GM19193 (cell line): ENCODE data around the gene RELA.

Experiments
- POLR2A ChIP-seq: IDR thresholded peaks from 4 replicates; pipeline ENCODE4 v1.6.1; 2011; ENCODE audit not compliant: insufficient read depth, insufficient read length; ENCODE audit errors: extremely low read depth

The RELA gene

GRCh38 chr11:65651589-65652510 lies 10.9 kb downstream of the RELA start:
- no peak for TF ChIP-seq POLR2A

DNA sequence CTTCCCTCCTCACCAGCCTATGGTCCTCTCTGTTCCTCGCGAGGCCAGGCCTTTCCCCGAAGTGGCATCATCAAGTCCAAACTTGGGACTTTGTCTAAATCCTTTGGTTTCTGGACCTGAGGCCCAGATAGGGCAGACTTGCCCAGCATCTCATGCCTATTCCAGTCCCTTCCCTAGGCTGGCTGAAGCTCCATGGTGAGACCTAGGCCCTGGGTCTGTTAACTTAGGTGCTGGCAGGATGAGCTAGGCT lies 11.5 kb downstream of the RELA start:
- no peak for TF ChIP-seq POLR2A

DNA sequence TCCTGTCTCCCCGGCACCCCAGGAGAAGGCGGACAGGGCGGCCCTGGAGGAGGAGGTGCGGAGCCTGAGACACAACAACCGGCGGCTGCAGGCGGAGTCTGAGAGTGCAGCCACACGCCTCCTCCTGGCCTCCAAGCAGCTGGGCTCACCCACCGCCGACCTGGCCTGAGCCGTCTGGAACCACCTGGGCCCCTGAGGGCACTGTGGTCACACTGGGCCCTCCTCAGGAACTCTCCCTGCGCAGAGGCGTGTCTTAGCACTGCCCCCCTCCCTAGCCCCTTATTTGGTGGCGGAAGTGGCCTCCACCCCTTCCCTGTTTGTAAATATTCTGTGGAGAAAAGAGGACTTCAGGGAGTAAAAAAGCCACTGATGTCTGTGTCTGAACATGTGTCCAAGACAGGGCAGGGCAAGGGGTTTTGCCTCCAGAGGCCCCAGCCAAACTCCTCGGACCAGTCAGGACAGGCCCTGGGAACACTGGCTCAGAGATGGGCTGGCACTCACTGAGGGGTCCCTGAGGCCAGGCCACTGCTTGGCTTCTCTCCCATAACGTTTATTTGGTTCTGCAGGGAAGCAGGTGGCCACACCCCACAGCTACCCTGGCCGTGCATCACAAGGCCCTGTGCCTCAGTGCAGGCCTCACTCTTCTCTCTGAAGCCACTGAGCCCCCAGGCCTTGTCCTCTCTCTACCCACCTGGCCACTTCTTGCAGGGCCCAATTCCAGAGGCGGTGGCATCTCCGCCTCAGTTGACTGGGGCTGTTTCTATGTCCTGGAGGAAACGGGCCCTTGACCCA lies 12.0 kb downstream of the RELA start:
- no peak for TF ChIP-seq POLR2A

GRCh38 chr11:65649656-65650546 lies 12.8 kb downstream of the RELA start:
- TF ChIP-seq POLR2A = no peak

DNA sequence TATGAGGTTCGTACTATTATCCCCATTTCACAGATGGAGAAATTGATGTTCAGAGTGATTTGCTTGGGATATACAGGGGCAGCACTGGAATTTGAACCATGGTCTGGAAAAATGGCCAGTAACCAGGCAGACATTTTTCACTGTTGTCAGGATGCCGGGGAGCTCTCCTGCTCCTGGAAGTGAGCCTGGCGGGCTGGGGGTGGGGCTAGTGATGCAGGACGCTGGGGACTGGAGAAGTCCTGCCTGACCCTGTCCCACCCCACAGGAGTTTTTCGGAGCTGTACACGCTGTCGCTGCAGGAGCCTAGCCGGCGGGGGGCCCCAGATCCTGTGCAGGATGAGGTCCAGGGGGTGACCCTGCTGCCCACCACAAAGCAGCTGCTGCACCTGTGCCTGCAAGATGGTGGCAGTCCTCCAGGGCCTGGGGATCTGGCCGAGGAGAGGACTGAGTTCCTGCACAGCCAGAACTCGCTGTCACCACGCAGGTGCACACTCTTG lies 13.7 kb downstream of the RELA start:
- TF ChIP-seq POLR2A = no peak

- no peak for TF ChIP-seq POLR2A
These were observed 15.6 kb downstream of the RELA start for GRCh38 chr11:65646958-65647701.

DNA sequence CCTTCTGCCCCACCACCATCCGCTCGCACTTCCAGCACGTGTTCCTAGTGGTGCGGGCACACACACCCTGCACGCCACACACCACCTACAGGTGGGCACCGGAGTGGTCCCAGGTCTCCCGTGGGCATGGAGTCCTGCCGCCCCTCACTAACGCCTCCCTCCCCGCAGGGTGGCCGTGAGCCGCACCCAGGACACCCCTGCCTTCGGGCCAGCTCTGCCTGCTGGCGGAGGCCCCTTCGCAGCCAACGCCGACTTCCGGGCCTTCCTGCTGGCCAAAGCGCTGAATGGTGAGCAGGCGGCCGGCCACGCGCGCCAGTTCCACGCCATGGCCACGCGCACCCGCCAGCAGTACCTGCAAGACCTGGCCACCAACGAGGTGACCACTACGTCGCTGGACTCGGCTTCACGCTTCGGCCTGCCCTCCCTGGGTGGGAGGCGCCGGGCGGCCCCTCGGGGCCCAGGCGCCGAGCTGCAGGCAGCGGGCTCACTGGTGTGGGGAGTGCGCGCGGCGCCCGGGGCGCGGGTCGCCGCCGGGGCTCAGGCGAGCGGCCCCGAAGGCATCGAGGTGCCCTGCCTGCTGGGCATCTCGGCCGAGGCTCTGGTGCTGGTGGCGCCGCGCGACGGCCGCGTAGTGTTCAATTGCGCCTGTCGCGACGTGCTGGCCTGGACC lies 16.3 kb downstream of the RELA start:
- TF ChIP-seq POLR2A = no peak

DNA sequence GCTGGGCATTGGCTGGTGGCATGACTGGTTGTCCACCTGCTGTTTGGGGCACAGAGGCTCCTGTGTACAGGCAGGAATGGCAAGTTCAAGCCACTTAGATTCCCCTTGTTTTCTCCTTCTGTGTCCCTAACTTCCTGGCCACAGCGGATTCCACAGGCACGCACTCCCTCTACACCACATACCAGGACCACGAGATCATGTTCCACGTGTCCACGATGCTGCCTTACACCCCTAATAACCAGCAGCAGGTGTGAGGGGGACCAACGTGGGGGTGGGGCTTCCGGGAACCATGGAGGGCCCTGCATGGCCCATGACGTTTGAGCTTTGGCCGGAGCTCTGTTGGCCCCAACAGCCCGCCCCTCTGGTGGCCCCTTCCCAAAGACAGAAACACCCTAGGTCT lies 17.0 kb downstream of the RELA start:
- TF ChIP-seq POLR2A = no peak

DNA sequence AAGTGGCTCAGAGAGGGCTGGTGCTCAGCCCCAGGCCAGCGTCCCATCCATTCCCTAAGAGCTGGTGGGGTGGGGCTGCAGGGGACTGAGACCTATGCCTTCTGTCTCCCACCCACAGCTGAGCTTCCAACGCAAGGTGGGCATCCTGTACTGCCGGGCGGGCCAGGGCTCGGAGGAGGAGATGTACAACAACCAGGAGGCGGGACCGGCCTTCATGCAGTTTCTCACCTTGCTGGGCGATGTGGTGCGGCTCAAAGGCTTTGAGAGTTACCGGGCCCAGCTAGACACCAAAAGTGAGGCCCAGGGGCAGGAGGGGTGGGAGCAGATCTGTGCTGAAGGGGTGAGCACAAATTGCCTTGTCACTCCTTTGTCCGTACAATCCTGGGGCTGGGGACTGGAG lies 17.9 kb downstream of the RELA start:
- no peak for TF ChIP-seq POLR2A

GRCh38 chr11:65643971-65644370 lies 18.7 kb downstream of the RELA start:
- no peak for TF ChIP-seq POLR2A

GRCh38 chr11:65642014-65642671 lies 20.6 kb downstream of the RELA start:
- TF ChIP-seq POLR2A = no peak

DNA sequence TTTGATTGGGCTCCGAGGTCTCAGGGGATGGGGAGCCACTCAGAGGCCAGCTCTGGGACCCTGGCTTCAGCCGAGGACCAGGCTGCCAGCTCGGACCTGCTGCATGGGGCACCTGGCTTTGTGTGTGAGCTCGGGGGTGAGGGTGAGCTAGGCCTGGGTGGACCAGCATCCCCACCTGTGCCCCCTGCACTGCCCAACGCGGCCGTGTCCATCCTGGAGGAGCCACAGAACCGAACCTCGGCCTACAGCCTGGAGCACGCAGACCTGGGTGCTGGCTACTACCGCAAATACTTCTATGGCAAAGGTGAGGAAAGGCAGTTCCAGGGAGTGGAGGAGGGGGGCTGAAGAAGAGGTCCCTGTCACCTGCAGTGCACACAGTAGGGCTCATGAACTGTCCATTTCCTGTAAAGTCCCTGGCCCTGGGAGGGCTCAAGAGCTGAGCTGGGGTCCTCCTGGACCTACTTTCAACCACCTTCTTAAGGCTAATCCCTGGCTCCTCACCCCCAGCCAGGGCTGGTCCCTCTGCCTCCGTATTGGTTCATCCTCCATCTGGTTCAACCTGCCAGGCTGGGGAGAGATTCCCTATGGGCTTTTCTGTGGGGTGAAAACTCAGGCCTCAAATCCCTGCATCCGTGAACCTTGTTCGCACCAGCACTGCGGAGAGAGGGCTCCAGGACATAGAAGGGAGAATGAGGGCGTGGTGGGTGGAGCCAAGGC lies 21.3 kb downstream of the RELA start:
- no peak for TF ChIP-seq POLR2A
